Dedifferentiated amniotic fluid mesenchymal stem cell (primary cell): Measurements from ENCODE around the gene TRIM65.
A peak's percentile ranks its signal among the peaks of the same experiment; 100 is the strongest.

Experiments used
- DNase-seq: peaks from one replicate; pipeline ENCODE4 v3.0.0-alpha.2; 2016; ENCODE audit errors: extremely low spot score

The TRIM65 gene

GRCh38 chr17:75917141-75917916 is 20.6 kb upstream of the TRIM65 start:
- no peak for DNase-seq

DNA sequence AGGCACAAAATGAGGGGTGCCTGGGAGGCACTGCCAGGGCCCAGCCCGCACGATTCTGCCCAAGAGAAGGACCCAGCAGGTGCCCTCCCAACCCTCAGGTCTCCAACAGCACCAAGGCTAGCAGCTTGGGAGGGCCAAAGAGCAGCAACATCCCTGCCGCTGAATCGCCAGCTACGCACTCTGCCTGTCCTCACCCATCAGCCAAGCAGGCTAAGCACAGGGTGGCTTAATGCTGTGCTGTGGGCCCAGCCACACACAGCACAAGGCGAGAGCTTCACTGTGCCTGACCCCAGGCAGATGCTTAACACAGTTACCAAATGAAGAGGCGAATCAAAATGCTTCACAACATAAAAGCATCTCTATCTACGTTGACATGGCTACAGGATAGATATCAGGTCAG is 18.5 kb upstream of the TRIM65 start:
- DNase-seq = no peak

- no peak for DNase-seq
These were observed 18.0 kb upstream of the TRIM65 start for GRCh38 chr17:75914643-75915267.

- DNase-seq = no peak
These were observed 16.9 kb upstream of the TRIM65 start for GRCh38 chr17:75913537-75914210.

- DNase-seq = no peak
These were observed 13.9 kb upstream of the TRIM65 start for GRCh38 chr17:75910699-75911098.

GRCh38 chr17:75909812-75910274 is 13.1 kb upstream of the TRIM65 start:
- no peak for DNase-seq

DNA sequence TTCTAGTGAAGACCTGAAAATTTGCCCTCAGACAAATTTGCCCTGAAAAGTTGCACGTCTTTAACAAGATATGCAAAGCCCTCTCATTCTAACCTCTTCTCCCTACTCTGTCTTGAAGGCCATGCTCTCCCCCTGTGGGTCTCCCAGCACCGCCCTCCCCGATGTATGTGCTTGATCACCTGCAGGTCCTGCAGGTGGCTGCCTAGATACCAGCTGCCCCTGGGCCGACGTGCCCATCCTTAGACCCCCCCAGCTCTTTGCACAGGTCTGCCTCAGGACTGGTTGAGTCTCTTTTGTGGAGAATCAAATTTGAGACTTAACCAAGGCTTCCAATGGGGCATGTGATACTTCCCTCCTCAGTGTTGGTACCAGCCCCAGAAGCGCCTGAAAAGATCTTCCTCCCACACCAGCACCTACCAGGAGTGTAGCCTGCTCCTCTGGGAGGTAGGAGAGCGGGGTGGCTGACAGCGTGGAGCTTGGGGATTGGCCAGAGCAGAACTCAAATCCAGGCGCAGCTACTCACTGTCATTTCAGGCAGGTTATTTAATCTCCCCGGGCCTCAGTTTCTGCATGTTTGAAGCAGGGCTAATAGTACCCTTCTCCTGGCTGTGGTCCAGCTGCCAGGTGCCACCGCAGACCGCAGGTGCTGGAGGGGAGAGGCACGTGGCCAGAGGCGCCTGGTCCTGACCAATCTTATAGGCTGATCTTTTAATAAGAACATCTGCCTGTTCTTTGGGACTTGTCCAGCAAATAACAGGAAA is 12.5 kb upstream of the TRIM65 start:
- no peak for DNase-seq

DNA sequence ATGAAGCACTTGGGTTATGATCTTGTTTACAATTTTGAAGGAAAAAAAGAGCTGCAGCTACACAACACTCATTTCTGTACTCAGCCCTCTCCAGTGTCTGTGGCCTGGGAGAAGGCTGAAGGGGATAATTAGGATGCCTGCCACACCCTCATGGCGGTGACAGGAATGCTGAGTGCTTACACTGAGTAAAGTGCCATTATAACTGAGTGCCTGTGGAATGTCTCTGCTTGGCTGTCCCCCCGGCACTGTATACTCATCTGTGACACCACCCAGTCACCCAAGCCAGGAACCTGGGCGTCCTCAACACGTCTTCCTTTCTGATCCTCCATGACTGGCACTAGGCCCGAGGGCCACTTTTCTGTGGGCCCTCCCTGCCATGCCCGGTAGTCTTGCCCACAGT is 11.4 kb upstream of the TRIM65 start:
- no peak for DNase-seq

DNA sequence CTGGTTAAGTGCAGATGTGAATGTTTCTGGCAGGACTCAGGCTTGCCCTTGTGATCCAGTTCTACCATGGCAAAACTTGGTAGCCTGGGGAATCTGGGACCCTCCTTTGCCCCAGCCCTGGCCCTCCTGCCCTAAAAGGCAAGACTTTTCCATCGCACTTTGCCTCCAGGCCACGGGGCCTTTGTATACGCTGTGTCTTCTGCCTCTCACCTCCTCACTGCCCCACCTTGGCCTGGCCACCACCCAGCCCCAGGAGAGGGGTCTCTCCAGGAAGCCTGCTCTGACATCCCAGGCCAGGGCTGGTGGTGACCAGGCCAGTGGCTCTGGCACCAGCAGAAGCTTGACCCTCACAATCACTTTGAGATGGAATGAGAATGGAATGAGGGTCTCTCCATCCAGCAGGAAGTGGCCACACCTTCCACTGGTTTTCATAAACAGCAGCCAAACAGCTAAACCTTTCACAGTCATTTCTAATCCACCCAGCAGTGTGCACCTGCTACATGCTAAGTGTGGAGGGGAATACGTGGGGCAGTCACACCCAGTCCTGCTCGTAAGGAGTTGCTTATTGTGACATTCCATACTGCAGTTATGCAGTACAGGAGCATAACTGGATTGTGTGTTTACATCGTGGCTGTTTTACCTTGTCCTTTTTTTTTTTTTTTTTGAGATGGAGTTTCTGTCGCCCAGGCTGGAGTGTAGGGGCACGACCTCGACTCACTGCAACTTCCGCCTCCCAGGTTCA is 9.6 kb upstream of the TRIM65 start:
- DNase-seq = no peak

DNA sequence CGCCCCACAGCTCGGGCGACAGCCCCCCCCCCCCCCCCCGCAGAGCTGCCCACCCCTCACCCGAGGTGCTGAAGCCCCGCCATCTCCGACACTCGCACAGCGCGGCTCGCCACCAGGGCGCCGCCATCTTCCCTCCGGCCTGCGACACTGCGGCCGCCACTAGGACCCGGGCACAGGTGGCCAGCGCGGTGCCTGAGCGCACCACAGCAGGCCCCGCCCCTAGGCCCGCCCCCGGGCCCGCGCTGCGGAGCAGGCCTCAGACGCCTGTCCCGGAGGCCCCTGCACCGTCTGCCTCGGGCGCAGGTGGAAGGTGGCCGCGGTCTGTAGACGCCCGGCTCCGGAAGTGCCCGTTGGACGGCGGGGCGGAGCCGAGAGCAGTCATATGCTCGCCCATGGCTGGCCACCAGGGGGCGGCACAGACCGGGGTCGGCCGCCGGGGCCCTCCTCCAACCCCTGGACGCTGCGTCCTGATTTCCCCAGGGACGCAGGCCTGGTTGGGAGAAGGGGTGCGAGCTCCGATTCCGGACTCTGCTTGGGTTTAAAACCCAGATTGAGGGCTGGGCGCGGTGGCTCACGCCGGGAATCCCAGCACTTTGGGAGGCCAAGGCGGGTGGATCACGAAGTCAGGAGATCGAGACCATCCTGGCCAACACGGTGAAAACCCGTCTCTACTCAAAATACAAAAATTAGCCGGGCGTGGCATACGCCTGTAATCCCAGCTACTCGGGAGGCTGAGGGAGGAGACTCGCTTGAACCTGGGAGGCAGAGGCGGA is 8.2 kb upstream of the TRIM65 start, which contains the start of gene MRPL38:
TSS of gene MRPL38 (minus strand) at position 136 of the 773 bp plus-strand sequence. CDS start at position 127, 9 bp downstream.
- DNase-seq = peak; percentile 69

GRCh38 chr17:75902406-75902805 is 5.7 kb upstream of the TRIM65 start:
- DNase-seq = no peak

- DNase-seq = no peak
These were observed 5.0 kb upstream of the TRIM65 start for GRCh38 chr17:75901727-75902126.

DNA sequence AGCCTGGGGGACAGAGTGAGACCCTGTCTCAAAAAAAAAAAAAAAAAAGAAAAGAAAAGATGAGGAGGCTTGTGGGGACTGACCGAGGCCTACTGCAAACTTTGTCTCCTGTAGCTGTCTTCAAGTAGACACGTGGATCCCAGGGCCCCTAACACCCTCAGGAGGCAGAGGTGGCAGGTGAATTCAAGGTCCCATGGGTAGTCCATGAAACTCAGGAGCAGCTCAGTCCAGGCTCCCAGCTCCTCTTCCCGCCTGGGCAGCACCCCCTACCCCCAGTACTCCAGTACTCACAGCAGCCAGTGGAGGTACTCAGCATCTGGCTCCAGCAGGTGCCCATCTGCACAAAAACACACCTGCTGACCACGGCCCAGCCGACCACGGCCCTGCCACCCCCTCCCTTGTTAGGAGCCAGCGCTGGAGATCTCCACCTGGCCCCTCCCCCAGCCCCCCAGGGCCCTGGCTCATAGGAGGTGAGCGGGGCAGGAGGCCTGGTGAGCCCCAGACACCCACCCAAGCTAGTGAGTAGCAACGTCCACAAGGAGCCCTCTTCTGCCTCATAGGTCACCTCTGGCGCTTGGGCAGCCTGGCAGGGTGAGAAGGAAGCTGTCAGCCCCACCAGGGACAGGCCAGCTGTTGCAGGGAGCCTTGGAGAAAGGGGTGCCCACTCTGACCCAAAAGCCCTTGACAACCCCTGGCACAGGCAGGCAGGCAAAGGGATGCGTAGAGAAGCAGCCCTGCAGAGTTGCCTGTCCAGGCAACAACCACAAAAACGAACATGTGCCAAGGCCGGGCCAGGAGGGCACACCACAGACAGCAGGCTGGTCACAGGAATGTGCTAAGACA is 4.2 kb upstream of the TRIM65 start:
- no peak for DNase-seq

DNA sequence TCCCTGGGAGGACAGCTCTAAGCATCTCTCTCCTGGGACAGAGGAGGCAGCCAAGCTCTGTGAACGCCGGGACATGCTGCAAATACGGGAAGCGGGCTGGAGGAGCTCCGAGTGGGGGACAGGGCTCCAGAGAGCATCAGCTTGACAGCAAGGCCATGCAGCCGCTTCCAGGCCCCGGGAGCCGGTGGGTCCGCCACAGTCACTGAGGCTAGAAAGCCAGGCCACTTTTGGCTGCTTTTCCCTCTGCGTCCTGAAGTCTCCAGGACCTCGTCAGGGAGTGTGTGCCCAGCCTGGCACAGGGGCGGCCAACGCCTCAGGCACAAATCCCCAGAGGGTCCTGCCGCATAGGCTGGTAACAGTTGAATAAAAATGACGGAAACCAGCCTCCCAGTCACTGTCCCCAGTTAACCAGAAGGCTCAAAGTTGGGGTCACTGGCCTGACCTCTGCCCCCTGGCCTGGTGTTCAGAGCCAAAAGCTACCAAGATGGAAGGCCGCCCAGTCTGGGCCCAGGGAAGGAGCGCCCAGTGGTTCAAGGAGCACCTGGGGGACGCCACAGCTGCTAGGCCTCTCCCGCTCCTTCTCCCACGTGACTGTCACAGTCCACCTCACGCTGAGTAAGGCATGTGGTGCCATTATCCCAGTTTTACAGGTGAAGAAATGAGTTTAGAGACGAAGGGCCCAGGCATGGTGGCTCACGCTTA is 3.2 kb upstream of the TRIM65 start:
- no peak for DNase-seq

DNA sequence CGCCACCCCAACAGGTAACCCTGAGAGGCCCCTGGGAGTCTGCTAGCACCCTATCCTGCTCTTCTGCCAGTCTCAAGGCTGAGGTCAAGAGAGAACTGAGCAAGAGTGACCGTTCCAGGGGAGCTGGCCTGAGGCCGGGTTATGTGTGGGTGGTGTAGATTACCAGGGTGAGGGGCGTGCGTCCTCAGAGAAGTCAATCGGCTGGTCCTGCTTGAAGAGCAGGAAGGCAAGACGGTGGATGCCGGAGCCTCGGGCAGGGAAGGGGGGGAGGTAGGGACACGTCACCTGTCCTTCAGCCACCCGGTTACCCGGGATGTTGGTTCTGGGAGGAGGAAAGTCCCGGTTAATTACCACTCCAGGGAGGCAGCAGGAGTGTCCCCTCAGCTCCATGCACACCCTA is 2.6 kb upstream of the TRIM65 start:
- no peak for DNase-seq

GRCh38 chr17:75898791-75899190 is 2.0 kb upstream of the TRIM65 start:
- no peak for DNase-seq

DNA sequence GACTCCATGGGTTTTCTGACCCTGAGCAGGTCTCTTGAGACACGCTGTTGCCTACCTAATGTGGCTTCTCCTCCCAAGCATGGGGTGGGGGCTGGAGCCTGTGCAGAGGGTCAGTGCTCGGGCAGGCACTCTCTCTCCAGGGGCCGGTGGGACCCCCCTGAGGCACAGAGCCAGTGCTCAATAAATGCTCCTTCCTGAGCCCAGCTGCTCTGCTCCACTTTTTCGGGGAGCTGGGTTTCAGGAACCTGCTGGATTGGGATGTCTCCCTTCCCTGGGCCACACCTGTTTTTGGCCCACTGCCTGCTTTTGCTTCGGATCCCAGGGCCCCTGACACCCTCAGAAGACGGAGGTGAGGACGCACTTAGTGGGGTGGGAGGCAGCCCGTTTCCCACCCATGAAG is 1.3 kb upstream of the TRIM65 start:
- no peak for DNase-seq

- no peak for DNase-seq
These were observed 639 bp upstream of the TRIM65 start for GRCh38 chr17:75897160-75898019.
